DND-41 (cell line): ENCODE data around the gene AUH.

Source experiments
- ATAC-seq: fragments of 200-7000 bp; cut with Tn5 transposase; 3 replicates; pipeline ENCODE4 v1.9.1; 2021; ENCODE audit warnings: low read depth; ENCODE audit not compliant: insufficient read depth
- DNase-seq: peaks from one replicate; pipeline ENCODE4 v3.0.0-alpha.2; 2020
- H2AFZ ChIP-seq: 2 replicates; pipeline ENCODE4 v1.6.0; 2012; ENCODE audit warnings: low read depth, low read length
- H3K27ac ChIP-seq: 2 replicates; pipeline ENCODE4 v1.5.1; 2012; ENCODE audit warnings: low read length, inconsistent platforms
- H3K27me3 ChIP-seq: fragments of 200-600 bp; sonication (generic); 2 replicates; pipeline ENCODE4 v1.6.0; 2012; ENCODE audit warnings: low read length, mild to moderate bottlenecking, inconsistent platforms; ENCODE audit not compliant: insufficient read depth, poor library complexity
- H3K36me3 ChIP-seq: 2 replicates; pipeline ENCODE4 v1.5.1; 2012; ENCODE audit warnings: low read length, inconsistent platforms; ENCODE audit not compliant: insufficient read depth
- H3K4me1 ChIP-seq: 2 replicates; pipeline ENCODE4 v1.5.1; 2012; ENCODE audit warnings: mild to moderate bottlenecking, low read length; ENCODE audit not compliant: insufficient read depth
- H3K4me2 ChIP-seq: 2 replicates; pipeline ENCODE4 v1.6.0; 2012; ENCODE audit warnings: mild to moderate bottlenecking, moderate library complexity, low read length, inconsistent platforms; ENCODE audit not compliant: insufficient read depth
- H3K4me3 ChIP-seq, 2 experiments: fragments of 200-600 bp in 1 of 2; shearing (Covaris generic) in 1 of 2; 2 replicates each; pipeline ENCODE4 v1.5.1; 2012 to 2016; ENCODE audit warnings: inconsistent platforms in 2 of 2, low read length in 2 of 2, mild to moderate bottlenecking in 2 of 2, low read depth in 1 of 2, moderate library complexity in 1 of 2
- H3K79me2 ChIP-seq: 2 replicates; pipeline ENCODE4 v1.6.0; 2012; ENCODE audit warnings: low read length, inconsistent platforms; ENCODE audit not compliant: insufficient read depth
- H3K9ac ChIP-seq: 2 replicates; pipeline ENCODE4 v1.6.0; 2012; ENCODE audit warnings: low read depth, mild to moderate bottlenecking, inconsistent platforms, low read length, moderate library complexity
- H3K9me3 ChIP-seq: 2 replicates; pipeline ENCODE4 v1.5.1; 2012; ENCODE audit warnings: low read length, moderate library complexity, mild to moderate bottlenecking, inconsistent platforms; ENCODE audit not compliant: insufficient read depth, severe bottlenecking
- H4K20me1 ChIP-seq: 2 replicates; pipeline ENCODE4 v1.6.0; 2012; ENCODE audit warnings: low read length; ENCODE audit not compliant: insufficient read depth
- CTCF ChIP-seq: IDR thresholded peaks from 2 replicates; pipeline ENCODE4 v1.5.1; 2012; ENCODE audit warnings: borderline replicate concordance, low read length, moderate library complexity, mild to moderate bottlenecking; ENCODE audit not compliant: poor library complexity, severe bottlenecking; ENCODE audit errors: extremely low read depth
- EZH2 ChIP-seq: IDR thresholded peaks from 3 replicates; pipeline ENCODE4 v1.6.1; 2012; ENCODE audit warnings: borderline replicate concordance, low read depth, mild to moderate bottlenecking, moderate library complexity, low read length, inconsistent platforms; ENCODE audit not compliant: severe bottlenecking

The AUH gene

GRCh38 chr9:91253488-91253887 is 108.2 kb downstream of the AUH start:
- no peaks in the 10 kb centered on the region for H3K27me3 ChIP-seq
- H3K79me2 ChIP-seq = no peaks in the 10 kb centered on the region
- no peak overlapping the region for H3K27ac ChIP-seq
- TF ChIP-seq EZH2 = no peak
- TF ChIP-seq CTCF = peak; percentile 37
- H3K9me3 ChIP-seq = no peaks in the 10 kb centered on the region
- H4K20me1 ChIP-seq = no peaks in the 10 kb centered on the region
- H3K9ac ChIP-seq = no peak overlapping the region
- H3K4me3 ChIP-seq = no peak overlapping the region
- peak; percentile 84 for ATAC-seq
- DNase-seq = peak; percentile 31
- H2AFZ ChIP-seq = no peak overlapping the region
- no peak overlapping the region for H3K4me2 ChIP-seq
- no peaks in the 10 kb centered on the region for H3K4me1 ChIP-seq
- H3K36me3 ChIP-seq = no peaks in the 10 kb centered on the region

- no peak overlapping the region for H3K9ac ChIP-seq
- H3K36me3 ChIP-seq = no peaks in the 10 kb centered on the region
- TF ChIP-seq EZH2 = no peak
- TF ChIP-seq CTCF = no peak
- H3K27me3 ChIP-seq = no peaks in the 10 kb centered on the region
- H3K27ac ChIP-seq = no peak overlapping the region
- H3K4me3 ChIP-seq = no peak overlapping the region
- no peak for ATAC-seq
- no peaks in the 10 kb centered on the region for H3K79me2 ChIP-seq
- no peaks in the 10 kb centered on the region for H4K20me1 ChIP-seq
- no peak overlapping the region for H3K4me2 ChIP-seq
- H2AFZ ChIP-seq = no peak overlapping the region
- DNase-seq = no peak
- H3K4me1 ChIP-seq = no peaks in the 10 kb centered on the region
- no peaks in the 10 kb centered on the region for H3K9me3 ChIP-seq
Measured at GRCh38 chr9:91248707-91249106, 113.0 kb downstream of the AUH start.

GRCh38 chr9:91247278-91247677 is 114.4 kb downstream of the AUH start:
- ATAC-seq = no peak
- no peak overlapping the region for H3K27ac ChIP-seq

More at GRCh38 chr9:91247278-91247677, 114.4 kb downstream of the AUH start:
- Histone ChIP-seq H3K4me2 (no peak overlapping the region), H3K9ac (no peak overlapping the region), H3K27me3 (no peaks in the 10 kb centered on the region), H3K4me3 (no peak overlapping the region), H4K20me1 (no peaks in the 10 kb centered on the region), H3K4me1 (no peaks in the 10 kb centered on the region), H3K36me3 (no peaks in the 10 kb centered on the region), H3K9me3 (no peaks in the 10 kb centered on the region), H3K79me2 (no peaks in the 10 kb centered on the region), H2AFZ (no peak overlapping the region)
- TF ChIP-seq CTCF (no peak), EZH2 (no peak)
- no peak for DNase-seq
